Measurements from ENCODE around the gene NINJ1. TPM values are rescaled to one million over a fixed set of nuclear protein-coding genes. Genes with fewer than 3 reads are reported as not detected.

The NINJ1 gene
- total RNA-seq, 4 donors from 2014 or later: 28.5 to 58.5 (median 45.7) TPM

DNA sequence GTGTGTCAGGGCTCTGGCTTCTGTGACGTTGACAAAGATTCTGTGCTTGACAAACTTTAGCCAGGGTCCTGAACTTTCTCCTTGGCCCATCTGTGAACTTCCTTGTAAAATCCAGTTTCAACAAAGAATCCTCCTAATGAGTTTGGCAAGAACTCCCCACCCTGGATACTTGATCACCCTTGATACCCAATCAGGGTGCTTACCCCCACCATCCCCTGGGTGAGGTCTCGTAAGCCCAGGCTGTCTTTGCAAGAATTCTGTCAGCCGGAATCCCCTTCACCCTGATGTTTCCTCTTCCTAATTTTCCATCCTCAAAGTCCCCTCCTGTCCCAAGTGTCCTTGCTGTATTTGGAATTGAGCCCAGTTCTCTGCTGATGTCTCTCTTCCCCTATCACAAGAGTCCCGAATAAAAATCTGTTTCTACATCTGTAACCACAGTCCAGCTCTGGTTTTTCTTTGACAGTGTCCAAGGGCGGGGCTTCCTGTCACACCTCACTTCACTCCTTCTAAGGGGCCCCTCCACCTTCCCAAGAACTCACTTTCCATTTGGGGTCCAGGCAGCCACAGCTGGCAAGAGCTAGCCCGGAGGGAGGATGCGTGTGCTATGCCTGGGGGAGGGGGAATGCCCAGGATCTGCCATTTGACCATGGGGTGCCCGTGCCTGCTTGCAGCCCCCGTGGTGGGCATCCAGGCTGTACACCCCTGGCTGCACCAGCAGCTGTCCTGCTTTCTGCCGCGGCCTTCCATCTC, 40.7 kb downstream of the NINJ1 start:
- in situ Hi-C loops (cut with MboI; ENCODE audit: low sequenced_read_pairs in 4 of 4): no loop called here
- Histone ChIP-seq H3K27me3 (no peaks in the 10 kb centered on the region), H3K4me1 (peaks cover 21 to 26% of the 10 kb centered on the region in 2 donors), H3K9me3 (no peaks in the 10 kb centered on the region), H3K4me3 (no peak overlapping the region), H3K36me3 (no peaks in the 10 kb centered on the region), H3K27ac (peak overlapping the region; percentile 83 to 100 (median 96))
- intact Hi-C loops (cut with DNase I; ENCODE audit: low total_unique reads): loop anchor here (10.0 kb wide), 2 partner anchors 219 to 1071 kb away; partner anchors contain the start of gene ZNF484
- no peak for ATAC-seq
- peak in 1 of 2 donors; percentile 17 for DNase-seq
- TF ChIP-seq POLR2A (IDR thresholded peaks at IDR 0.05): no peak
- TF ChIP-seq, protein P1, sequence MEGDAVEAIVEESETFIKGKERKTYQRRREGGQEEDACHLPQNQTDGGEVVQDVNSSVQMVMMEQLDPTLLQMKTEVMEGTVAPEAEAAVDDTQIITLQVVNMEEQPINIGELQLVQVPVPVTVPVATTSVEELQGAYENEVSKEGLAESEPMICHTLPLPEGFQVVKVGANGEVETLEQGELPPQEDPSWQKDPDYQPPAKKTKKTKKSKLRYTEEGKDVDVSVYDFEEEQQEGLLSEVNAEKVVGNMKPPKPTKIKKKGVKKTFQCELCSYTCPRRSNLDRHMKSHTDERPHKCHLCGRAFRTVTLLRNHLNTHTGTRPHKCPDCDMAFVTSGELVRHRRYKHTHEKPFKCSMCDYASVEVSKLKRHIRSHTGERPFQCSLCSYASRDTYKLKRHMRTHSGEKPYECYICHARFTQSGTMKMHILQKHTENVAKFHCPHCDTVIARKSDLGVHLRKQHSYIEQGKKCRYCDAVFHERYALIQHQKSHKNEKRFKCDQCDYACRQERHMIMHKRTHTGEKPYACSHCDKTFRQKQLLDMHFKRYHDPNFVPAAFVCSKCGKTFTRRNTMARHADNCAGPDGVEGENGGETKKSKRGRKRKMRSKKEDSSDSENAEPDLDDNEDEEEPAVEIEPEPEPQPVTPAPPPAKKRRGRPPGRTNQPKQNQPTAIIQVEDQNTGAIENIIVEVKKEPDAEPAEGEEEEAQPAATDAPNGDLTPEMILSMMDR (IDR thresholded peaks at IDR 0.05 in 4 of 5, conservative IDR thresholded peaks at IDR 0.05 in 1 of 5): no peak

DNA sequence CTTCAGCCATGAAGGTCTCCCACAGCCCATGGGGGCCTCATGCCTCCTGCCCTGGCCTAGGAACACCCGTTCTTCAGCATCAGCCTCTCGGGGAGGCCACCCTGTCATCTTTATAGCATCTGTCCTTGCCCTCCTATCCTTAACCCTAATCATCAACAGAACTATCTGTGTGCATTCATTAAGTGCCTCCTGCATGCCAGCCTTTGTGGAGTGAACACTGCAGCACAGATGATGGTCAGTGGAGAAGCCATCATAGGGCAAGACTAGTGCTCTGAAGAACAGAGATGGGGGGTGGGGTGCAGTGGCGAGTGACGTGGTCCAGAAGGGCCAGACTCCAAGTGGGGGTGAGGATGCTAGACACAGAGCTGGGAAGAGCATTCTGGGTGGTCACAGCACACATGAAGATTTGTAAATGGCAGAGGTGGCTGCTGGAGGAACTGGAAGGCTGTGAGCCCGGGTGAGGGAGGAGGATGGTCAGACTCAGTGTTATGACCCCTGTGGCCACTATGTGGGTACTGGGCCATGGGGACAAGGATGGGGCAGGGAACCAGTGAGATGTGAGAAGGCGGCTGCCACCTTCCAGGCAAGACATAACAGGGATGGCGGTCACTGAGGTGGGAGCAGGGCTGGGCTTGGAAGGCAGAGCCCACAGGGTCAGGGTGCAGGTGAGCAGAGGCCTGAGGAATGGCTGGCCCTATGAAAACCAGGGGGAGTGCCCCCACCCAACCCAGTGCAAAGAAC, 41.6 kb downstream of the NINJ1 start:
- Histone ChIP-seq H3K4me3 (no peak overlapping the region), H3K9me3 (no peaks in the 10 kb centered on the region), H3K4me1 (peaks cover 12 to 17% of the 10 kb centered on the region in 2 donors), H3K27me3 (no peaks in the 10 kb centered on the region), H3K27ac (peak overlapping the region in 3 of 4 donors; percentile 83 to 100 (median 91)), H3K36me3 (no peaks in the 10 kb centered on the region)
- TF ChIP-seq, protein P1 (IDR thresholded peaks at IDR 0.05 in 4 of 5, conservative IDR thresholded peaks at IDR 0.05 in 1 of 5): no peak
- TF ChIP-seq POLR2A (IDR thresholded peaks at IDR 0.05): no peak
- peak in 1 of 2 donors; percentile 14 for DNase-seq
- in situ Hi-C loops (cut with MboI; ENCODE audit: low sequenced_read_pairs in 4 of 4): no loop called here
- intact Hi-C loops (cut with DNase I; ENCODE audit: low total_unique reads): loop anchor here (10.0 kb wide), 2 partner anchors 218 to 1072 kb away; partner anchors contain the start of gene ZNF484
- no peak for ATAC-seq

DNA sequence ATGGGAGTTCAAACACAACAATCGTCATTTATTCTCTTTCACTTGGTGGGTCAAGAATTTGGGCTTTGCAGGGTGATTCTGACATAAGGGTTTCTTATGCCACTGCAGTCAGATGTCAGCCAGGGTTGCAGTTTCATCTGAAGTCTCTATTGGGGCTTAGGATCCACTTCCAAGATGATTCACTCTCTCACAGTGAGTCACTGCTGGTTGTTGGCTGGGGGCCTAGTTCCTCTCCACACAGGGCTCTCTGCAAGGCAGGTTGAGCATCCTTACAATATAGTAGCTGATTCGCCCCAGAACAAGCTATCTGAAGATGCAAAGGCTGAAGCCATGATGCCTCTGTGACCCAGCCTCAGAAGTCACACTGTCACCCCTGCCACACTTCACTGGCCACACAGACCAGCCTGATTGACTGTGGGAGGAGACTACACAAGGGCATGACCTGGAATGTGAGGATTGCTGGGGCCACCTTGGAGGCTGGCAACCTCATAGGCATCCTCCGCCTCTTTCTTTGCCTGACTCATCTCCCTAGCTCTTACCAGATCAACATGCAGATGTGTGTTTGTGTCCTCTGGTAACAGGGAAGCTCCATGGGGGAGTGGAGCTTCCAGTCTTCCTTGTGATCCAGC, 42.5 kb downstream of the NINJ1 start:
- in situ Hi-C loops (cut with MboI; ENCODE audit: low sequenced_read_pairs in 4 of 4) (no loop called here), intact Hi-C loops (cut with DNase I; ENCODE audit: low total_unique reads) (loop anchor here (10.0 kb wide), 2 partner anchors 217 to 1073 kb away; partner anchors contain the start of gene ZNF484)
- Histone ChIP-seq H3K27me3 (no peaks in the 10 kb centered on the region), H3K9me3 (no peaks in the 10 kb centered on the region), H3K4me3 (no peak overlapping the region), H3K27ac (no peak overlapping the region), H3K4me1 (peaks cover 4 to 9% of the 10 kb centered on the region in 2 donors), H3K36me3 (no peaks in the 10 kb centered on the region)
- TF ChIP-seq POLR2A (IDR thresholded peaks at IDR 0.05): no peak
- TF ChIP-seq, protein P1 (IDR thresholded peaks at IDR 0.05 in 4 of 5, conservative IDR thresholded peaks at IDR 0.05 in 1 of 5): no peak
- no peak for ATAC-seq
- DNase-seq: peak in 1 of 2 donors; percentile 18

DNA sequence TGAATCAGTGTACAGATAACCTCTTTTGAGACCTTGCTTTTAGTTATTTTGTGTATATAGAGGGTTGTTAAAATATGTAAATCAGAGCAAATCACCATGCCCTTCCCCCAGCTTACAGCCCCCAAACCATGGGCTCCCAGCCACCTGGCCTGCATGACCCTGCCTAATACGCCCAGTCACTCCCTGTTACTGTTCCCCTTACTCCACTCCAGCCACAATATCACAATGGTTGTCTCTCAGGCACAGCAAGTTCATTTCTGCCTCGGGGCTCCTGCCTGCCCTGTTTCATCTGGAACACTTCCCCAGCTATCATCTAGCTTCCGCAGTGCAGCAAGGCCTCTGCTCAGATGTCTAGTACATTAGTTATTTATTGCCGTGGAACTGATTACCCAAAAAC, 43.0 kb downstream of the NINJ1 start:
- TF ChIP-seq, protein P1 (IDR thresholded peaks at IDR 0.05 in 4 of 5, conservative IDR thresholded peaks at IDR 0.05 in 1 of 5): no peak
- TF ChIP-seq POLR2A (IDR thresholded peaks at IDR 0.05): no peak
- H3K4me1 ChIP-seq: peaks cover 4 to 9% of the 10 kb centered on the region in 2 donors
- DNase-seq: no peak
- no peak for ATAC-seq
- H3K36me3 ChIP-seq: no peaks in the 10 kb centered on the region
- in situ Hi-C loops (cut with MboI; ENCODE audit: low sequenced_read_pairs in 4 of 4): no loop called here
- intact Hi-C loops (cut with DNase I; ENCODE audit: low total_unique reads): loop anchor here (10.0 kb wide), 2 partner anchors 216 to 1074 kb away; partner anchors contain the start of gene ZNF484
- no peak overlapping the region for H3K4me3 ChIP-seq
- H3K27me3 ChIP-seq: no peaks in the 10 kb centered on the region
- no peaks in the 10 kb centered on the region for H3K9me3 ChIP-seq
- no peak overlapping the region for H3K27ac ChIP-seq
